GM12865 (cell line): ENCODE results near the gene INPP4B.

ENCODE experiments used
- DNase-seq: peaks from one replicate; pipeline ENCODE4 v3.0.0; 2010; ENCODE audit warnings: low read depth
- H3K4me3 ChIP-seq: 2 replicates; pipeline ENCODE4 v1.5.1; 2011; ENCODE audit warnings: mild to moderate bottlenecking, low read depth, low read length, control low read depth
- TF ChIP-seq, protein P1 (sequence below): IDR thresholded peaks from 2 replicates; pipeline ENCODE4 v1.5.1; 2011; ENCODE audit warnings: low read length, control low read depth, low read depth, inconsistent platforms; ENCODE audit not compliant: insufficient read depth; ENCODE audit errors: missing control alignments

INPP4B gene

DNA sequence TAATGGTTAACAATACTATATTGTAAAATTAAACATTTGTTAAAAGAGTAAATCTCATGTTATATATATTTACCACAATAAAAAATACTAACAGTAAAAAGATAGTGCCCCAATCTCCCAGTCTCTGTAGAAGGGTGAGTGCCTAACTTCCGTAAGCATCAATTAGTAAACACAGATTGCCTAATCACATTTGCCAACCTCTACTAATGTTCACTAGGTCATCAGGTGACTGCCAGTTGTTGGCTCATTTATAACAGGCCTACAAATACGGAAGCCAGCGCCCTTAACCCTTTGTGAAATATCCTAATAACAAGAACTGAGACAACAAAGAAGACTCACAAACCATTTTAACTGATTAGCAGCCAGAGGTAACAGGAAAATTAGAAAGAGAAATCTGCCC is 345.1 kb downstream of the INPP4B start:
- DNase-seq: no peak
- H3K4me3 ChIP-seq: no peak overlapping the region
- TF ChIP-seq, protein P1, sequence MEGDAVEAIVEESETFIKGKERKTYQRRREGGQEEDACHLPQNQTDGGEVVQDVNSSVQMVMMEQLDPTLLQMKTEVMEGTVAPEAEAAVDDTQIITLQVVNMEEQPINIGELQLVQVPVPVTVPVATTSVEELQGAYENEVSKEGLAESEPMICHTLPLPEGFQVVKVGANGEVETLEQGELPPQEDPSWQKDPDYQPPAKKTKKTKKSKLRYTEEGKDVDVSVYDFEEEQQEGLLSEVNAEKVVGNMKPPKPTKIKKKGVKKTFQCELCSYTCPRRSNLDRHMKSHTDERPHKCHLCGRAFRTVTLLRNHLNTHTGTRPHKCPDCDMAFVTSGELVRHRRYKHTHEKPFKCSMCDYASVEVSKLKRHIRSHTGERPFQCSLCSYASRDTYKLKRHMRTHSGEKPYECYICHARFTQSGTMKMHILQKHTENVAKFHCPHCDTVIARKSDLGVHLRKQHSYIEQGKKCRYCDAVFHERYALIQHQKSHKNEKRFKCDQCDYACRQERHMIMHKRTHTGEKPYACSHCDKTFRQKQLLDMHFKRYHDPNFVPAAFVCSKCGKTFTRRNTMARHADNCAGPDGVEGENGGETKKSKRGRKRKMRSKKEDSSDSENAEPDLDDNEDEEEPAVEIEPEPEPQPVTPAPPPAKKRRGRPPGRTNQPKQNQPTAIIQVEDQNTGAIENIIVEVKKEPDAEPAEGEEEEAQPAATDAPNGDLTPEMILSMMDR: no peak

DNA sequence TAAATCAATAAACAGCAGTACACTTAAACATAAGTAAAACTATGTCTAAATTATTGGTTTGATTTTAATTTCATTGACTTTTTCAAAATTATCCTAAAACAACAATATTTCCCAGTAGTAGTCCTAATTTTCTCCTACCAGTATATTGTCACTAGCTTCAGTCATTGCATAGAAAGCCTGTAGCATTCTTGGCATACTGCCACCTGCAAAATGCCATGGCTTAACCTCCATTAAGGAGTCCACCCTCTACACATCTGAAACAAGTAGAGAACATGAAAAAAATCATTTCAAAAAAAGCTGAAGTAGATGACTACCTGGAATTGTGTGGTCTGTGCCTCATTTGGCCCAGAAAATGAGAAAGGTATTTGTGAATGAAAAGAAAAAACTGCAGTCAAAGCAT is 348.5 kb downstream of the INPP4B start:
- no peak overlapping the region for H3K4me3 ChIP-seq
- TF ChIP-seq, protein P1: no peak
- DNase-seq: no peak

GRCh38 chr4:142493255-142494110 is 352.6 kb downstream of the INPP4B start:
- TF ChIP-seq, protein P1: no peak
- no peak overlapping the region for H3K4me3 ChIP-seq
- no peak for DNase-seq

DNA sequence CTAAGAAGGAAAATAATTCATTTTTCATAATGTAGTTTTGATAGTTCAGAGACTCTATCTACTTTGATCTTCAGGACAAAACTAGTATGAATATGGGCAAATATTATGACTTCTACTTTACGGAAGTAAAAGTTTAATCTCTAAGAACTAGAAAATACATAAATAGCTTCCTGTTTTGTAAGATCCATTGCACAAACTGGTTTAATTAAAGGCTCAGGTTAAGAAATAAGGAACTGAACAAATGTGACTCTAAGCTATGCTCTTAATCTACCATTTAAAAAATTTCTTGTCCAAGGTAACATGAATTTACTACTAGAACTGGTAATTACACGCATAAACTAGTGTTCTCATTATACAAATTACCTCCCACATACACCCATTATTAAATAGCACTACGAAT is 360.6 kb downstream of the INPP4B start:
- no peak overlapping the region for H3K4me3 ChIP-seq
- TF ChIP-seq, protein P1: no peak
- no peak for DNase-seq

GRCh38 chr4:142480244-142480643 is 365.9 kb downstream of the INPP4B start:
- no peak for DNase-seq
- H3K4me3 ChIP-seq: no peak overlapping the region
- TF ChIP-seq, protein P1: no peak

GRCh38 chr4:142475663-142476062 is 370.4 kb downstream of the INPP4B start:
- TF ChIP-seq, protein P1: no peak
- H3K4me3 ChIP-seq: no peak overlapping the region
- no peak for DNase-seq

DNA sequence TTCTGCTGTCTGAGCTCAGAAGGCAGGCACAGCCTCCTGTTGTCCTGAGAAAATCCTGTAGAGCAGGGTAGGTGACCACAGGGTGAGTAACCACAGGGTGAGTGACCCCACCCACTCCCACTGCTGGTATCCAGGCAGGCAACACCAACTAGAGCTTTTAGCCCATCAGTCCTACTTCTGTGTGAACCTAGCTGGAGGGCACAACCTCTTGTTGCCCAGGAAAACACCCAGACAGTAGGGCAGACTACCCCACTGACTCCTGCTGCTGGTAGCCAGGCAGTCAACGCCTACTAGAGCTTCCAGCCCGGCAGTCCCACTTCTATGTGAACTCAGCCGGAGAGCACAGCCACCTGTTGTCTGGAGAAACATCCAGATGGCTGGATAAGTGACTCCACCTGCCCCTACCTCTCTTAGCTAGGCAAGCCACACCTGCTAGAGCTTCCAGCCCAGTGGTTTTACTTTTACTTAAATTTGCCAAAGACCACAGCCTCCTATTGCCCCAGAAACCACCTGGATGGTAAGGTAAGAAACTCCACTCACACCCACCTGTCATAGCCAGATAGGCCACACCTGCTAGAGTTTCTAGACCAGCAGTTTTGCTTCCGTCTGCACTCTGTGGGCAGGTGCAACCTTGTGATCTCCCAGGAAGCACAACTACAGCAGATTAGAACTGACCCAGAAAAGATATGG is 371.6 kb downstream of the INPP4B start:
- DNase-seq: peak; percentile 46
- no peak overlapping the region for H3K4me3 ChIP-seq
- TF ChIP-seq, protein P1: no peak
